ENCODE data around the gene PFAS.

PFAS gene

DNA sequence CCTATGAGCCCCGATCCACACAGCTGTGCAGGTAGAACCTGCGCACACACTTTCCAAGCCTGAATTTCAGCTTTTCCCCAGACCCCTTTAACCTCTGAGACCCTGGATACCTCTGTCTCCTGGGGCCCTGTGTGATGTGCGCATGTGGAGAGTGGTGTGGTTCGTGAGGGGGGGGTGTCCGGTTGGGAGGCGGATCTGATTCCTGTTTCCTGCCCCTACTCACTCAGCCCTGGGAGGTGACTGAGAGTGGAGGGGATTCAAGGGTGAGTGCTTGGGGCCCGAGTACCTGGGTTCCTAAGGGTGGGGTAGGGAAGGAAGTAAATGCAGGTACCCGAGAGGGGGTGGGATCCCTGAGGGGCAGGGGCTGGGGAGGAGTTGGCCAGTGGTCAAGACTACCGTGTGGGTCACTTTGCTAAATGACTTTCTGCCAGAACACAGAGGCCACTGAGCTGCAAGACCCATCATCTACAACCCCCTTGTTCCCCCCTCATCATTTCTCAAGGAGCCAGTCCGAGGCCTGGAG is 61.6 kb downstream of the PFAS start:
- no peak for DNase-seq (ENCODE audit: low read depth)

DNA sequence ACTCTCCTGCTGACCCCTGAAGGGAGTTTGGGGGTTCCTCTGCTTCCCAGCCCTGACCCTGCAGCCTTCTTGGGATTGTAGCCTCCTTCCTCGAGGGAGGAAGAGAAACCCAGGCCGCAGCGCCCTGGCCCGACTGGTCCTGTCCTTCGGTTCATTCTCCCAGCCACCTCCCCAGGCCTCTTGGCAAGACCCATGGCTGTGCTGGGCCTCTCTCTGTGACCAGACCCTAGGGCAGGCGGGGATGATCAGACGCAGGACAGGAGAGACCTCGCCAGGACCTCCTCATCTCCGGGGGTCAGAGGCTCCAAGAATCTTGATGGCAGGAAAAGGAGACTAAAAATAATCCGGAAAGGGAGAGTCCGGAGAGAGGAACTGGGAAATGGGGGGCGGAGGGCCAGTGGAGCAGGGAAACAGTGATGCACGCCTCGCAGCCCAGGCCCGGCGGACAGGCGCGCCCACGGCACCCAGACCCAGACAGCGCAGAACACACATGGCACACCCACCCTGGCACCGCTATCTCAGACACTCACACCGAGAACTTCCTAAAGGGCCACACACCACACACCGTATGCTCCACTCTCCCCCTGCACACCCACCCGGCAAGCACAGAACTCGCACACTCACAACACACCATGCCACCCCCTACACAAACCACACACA is 62.2 kb downstream of the PFAS start:
- no peak for DNase-seq (ENCODE audit: low read depth)

DNA sequence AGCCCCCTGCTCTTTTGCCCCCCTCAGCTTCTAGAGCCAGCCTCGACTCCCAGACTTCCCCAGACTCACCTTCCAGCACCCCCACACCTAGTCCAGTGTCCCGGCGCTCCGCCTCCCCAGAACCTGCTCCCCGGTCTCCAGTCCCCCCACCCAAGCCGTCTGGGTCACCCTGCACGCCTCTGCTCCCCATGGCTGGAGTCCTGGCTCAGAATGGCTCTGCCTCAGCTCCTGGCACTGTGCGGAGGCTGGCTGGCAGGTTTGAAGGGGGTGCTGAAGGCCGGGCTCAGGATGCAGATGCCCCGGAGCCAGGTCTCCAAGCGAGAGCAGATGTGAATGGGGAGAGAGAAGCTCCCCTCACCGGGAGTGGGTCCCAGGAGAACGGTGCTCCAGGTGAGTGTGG is 63.2 kb downstream of the PFAS start:
- DNase-seq (ENCODE audit: low read depth): no peak

GRCh38 chr17:8312726-8313600 is 63.9 kb downstream of the PFAS start:
- DNase-seq (ENCODE audit: low read depth): no peak

DNA sequence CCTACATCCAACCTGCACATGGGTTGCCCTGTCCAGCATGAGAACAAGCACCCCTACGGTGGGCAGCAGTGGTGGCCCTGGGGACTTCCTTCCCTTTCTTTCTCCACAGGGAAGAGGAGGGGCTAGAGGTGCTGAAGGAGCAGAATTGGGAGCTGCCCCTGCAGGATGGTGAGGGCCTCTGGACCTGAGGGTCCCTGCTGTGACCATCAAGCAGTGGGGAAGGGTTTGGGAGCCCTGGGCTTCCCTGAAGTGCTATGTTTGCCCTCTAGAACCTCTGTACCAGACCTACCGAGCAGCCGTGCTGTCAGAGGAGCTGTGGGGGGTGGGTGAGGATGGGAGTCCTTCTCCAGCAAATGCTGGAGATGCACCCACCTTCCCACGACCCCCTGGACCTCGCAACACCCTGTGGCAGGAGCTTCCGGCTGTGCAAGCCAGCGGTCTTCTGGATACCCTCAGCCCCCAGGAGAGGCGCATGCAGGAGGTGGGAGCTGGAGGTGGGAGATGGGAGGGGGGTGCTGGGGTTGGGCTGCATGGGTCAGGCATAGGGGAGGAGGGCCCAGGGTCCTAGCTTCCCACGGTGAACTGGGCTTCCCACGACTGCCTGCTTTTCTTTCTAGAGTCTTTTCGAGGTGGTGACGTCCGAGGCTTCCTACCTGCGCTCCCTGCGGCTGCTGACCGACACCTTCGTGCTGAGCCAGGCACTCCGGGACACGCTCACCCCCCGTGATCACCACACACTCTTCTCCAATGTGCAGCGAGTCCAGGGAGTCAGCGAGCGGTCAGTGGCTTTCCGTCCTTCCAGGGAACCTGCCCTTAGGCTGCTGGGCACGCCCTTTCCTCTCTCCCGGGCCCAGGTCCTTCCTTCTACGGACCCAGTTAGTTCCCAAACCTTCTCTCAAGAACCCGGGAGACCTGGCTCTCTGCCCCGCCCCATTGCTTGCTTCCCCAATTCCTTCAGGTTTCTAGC is 66.0 kb downstream of the PFAS start:
- DNase-seq (ENCODE audit: low read depth): no peak

DNA sequence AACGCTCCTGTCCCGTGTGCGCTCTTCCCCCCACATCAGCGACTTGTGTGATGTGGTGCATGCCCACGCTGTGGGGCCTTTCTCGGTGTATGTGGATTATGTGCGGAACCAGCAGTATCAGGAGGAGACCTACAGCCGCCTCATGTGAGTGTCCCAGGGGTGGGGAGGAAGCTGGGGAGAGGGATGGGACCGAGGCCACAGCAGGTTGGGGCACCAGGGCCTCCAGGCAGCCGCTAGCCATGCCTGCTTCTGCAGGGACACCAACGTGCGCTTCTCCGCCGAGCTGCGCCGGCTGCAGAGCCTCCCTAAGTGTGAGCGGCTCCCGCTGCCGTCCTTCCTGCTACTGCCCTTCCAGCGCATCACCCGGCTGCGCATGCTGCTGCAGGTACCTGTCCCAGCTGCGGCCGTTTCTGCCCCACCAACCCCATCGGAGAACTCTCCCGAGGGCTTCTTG is 66.7 kb downstream of the PFAS start:
- DNase-seq (ENCODE audit: low read depth): no peak

GRCh38 chr17:8318010-8318935 is 69.2 kb downstream of the PFAS start:
- DNase-seq (ENCODE audit: low read depth): no peak
